Erythroblast (primary cell): ENCODE data around the gene ASB1.

ENCODE experiments used
- GATA1 ChIP-seq: IDR thresholded peaks from 2 replicates; pipeline ENCODE4 v1.6.1; 2011; ENCODE audit warnings: low read depth, mild to moderate bottlenecking, control low read depth, low read length, moderate library complexity
- POLR2A ChIP-seq: IDR thresholded peaks from 2 replicates; pipeline ENCODE4 v1.6.1; 2011; ENCODE audit warnings: mild to moderate bottlenecking, low read length

DNA sequence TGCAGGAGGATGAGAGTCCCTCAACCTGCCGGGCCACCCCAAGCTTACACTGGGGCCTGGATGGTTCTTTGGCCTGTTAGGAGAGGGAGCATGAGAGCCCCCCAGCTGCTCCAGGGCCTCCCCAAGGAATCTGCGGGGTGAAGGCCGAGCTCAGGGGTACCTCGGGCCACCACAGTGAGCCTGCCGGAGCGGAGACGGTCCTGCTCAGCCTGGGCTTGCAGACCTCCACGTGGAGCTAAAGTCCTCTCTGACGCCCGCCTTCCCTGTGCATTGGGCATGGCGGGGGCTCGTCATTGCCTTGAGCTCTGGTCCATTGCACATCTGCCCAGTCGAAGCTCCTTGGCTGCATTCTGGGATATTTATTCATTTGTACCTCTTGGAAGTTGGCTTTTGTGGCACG is 62.7 kb downstream of the ASB1 start:
- no peak for TF ChIP-seq POLR2A
- TF ChIP-seq GATA1: no peak
